HEK293T (cell line): Measurements from ENCODE around the gene ARHGAP26.
"Not testable (repeated sequence)": the region's sequence is repeated elsewhere in the genome, so short reads cannot be mapped to it uniquely, and the experiment has no call there.

Experiments
- CTCF ChIA-PET: fragments of 350-600 bp; formaldehyde crosslinking; extraction: SDS; loops from one replicate; lab custom pipeline; 2021; ENCODE audit warnings: antibody characterized with exemption, inconsistent platforms; lab: Yijun Ruan, JAX
- POLR2A ChIA-PET: fragments of 350-600 bp; formaldehyde crosslinking; extraction: SDS; loops from one replicate; lab custom pipeline; 2020; ENCODE audit warnings: antibody characterized with exemption, inconsistent platforms; lab: Yijun Ruan, JAX
- DNase-seq: peaks from one replicate; pipeline ENCODE4 v3.0.0; 2012; ENCODE audit warnings: mixed read lengths; ENCODE audit errors: extremely low spot score
- ARNT ChIP-seq: fragments of 450-650 bp; IDR thresholded peaks from 2 replicates; pipeline ENCODE4 v1.6.1; 2017; ENCODE audit warnings: mild to moderate bottlenecking
- BHLHE40 ChIP-seq: fragments of 450-650 bp; IDR thresholded peaks from 2 replicates; pipeline ENCODE4 v1.6.1; 2016; ENCODE audit warnings: mild to moderate bottlenecking, moderate library complexity, borderline replicate concordance
- CTBP1 ChIP-seq: fragments of 450-650 bp; IDR thresholded peaks from 2 replicates; pipeline ENCODE4 v1.6.1; 2016; ENCODE audit warnings: borderline replicate concordance
- ELF4 ChIP-seq: fragments of 450-650 bp; IDR thresholded peaks from 2 replicates; pipeline ENCODE4 v1.6.1; 2017; ENCODE audit warnings: antibody characterized with exemption
- FOXA1 ChIP-seq: fragments of 450-650 bp; IDR thresholded peaks from 2 replicates; pipeline ENCODE4 v1.6.1; 2016; ENCODE audit warnings: mild to moderate bottlenecking
- FOXK2 ChIP-seq: fragments of 450-650 bp; IDR thresholded peaks from 2 replicates; pipeline ENCODE4 v1.6.1; 2016; ENCODE audit warnings: mild to moderate bottlenecking
- FOXM1 ChIP-seq: fragments of 450-650 bp; IDR thresholded peaks from 2 replicates; pipeline ENCODE4 v1.6.1; 2017; ENCODE audit warnings: mild to moderate bottlenecking, borderline replicate concordance
- HDGF ChIP-seq: fragments of 450-650 bp; IDR thresholded peaks from 2 replicates; pipeline ENCODE4 v1.6.1; 2017; ENCODE audit warnings: antibody characterized with exemption, borderline replicate concordance
- L3MBTL2 ChIP-seq: fragments of 450-650 bp; conservative IDR thresholded peaks from 2 replicates; pipeline ENCODE4 v1.6.1; 2016; ENCODE audit warnings: mild to moderate bottlenecking
- LEF1 ChIP-seq: fragments of 450-650 bp; IDR thresholded peaks from 2 replicates; pipeline ENCODE4 v1.6.1; 2017; ENCODE audit warnings: mild to moderate bottlenecking, borderline replicate concordance
- NFRKB ChIP-seq: fragments of 450-650 bp; IDR thresholded peaks from 2 replicates; pipeline ENCODE4 v1.6.1; 2016; ENCODE audit warnings: mild to moderate bottlenecking, moderate library complexity
- PKNOX1 ChIP-seq: fragments of 450-650 bp; IDR thresholded peaks from 2 replicates; pipeline ENCODE4 v1.6.1; 2016
- SP1 ChIP-seq: fragments of 450-650 bp; IDR thresholded peaks from 2 replicates; pipeline ENCODE4 v1.6.1; 2017
- SUZ12 ChIP-seq: fragments of 450-650 bp; IDR thresholded peaks from 2 replicates; pipeline ENCODE4 v1.6.1; 2016; ENCODE audit warnings: mild to moderate bottlenecking
- TARDBP ChIP-seq: fragments of 450-650 bp; IDR thresholded peaks from 2 replicates; pipeline ENCODE4 v1.6.1; 2016
- ZNF384 ChIP-seq: fragments of 450-650 bp; IDR thresholded peaks from 2 replicates; pipeline ENCODE4 v1.6.1; 2016

The ARHGAP26 gene

GRCh38 chr5:142958944-142959682 is 188.9 kb downstream of the ARHGAP26 start:
- ChIA-PET POLR2A (no interaction called here), CTCF (interaction anchor here (0.5 to 1.5 kb wide), 5 partner anchors 11 to 314 kb away, joined by 3 to 5 read pairs (median 3); no protein-coding TSS in a partner anchor)
- no peak for TF ChIP-seq SUZ12
- TF ChIP-seq L3MBTL2 = no peak
- no peak for TF ChIP-seq FOXA1
- TF ChIP-seq HDGF = no peak
- no peak for TF ChIP-seq FOXM1
- no peak for TF ChIP-seq ELF4
- TF ChIP-seq BHLHE40 = no peak
- no peak for TF ChIP-seq TARDBP
- TF ChIP-seq NFRKB = no peak
- no peak for TF ChIP-seq CTBP1
- TF ChIP-seq SP1 = no peak
- TF ChIP-seq FOXK2 = no peak
- no peak for TF ChIP-seq PKNOX1
- TF ChIP-seq LEF1 = no peak
- TF ChIP-seq ARNT = no peak
- no peak for DNase-seq

GRCh38 chr5:142959683-142960657 is 189.8 kb downstream of the ARHGAP26 start:
- TF ChIP-seq FOXM1 (no peak), NFRKB (no peak), FOXK2 (no peak), L3MBTL2 (no peak), ELF4 (no peak), TARDBP (no peak), LEF1 (no peak), CTBP1 (no peak), SP1 (no peak), BHLHE40 (no peak), ARNT (no peak)
- ChIA-PET POLR2A (interaction anchor here (1.1 kb wide), 1 partner anchor 16 kb away, joined by 3 read pairs; no protein-coding TSS in a partner anchor), CTCF (interaction anchor here (0.5 to 1.5 kb wide), 4 partner anchors 12 to 247 kb away, joined by 3 to 5 read pairs (median 3); no protein-coding TSS in a partner anchor)
- DNase-seq = no peak

GRCh38 chr5:142961440-142962173 is 191.4 kb downstream of the ARHGAP26 start:
- TF ChIP-seq PKNOX1 (no peak), ZNF384 (no peak), BHLHE40 (no peak), L3MBTL2 (no peak), FOXA1 (no peak), ELF4 (no peak), SP1 (no peak)
- POLR2A ChIA-PET = interaction anchor here (1.1 kb wide), 1 partner anchor 14 kb away, joined by 3 read pairs; no protein-coding TSS in a partner anchor
- no peak for DNase-seq
- CTCF ChIA-PET = interaction anchor here (1.0 kb wide), 1 partner anchor 35 kb away, joined by 4 read pairs; no protein-coding TSS in a partner anchor

- no peak for DNase-seq
- no peak for TF ChIP-seq PKNOX1
- no peak for TF ChIP-seq HDGF
- no peak for TF ChIP-seq SP1
- no peak for TF ChIP-seq FOXK2
- no peak for TF ChIP-seq FOXA1
- no peak for TF ChIP-seq L3MBTL2
- no peak for TF ChIP-seq ARNT
- TF ChIP-seq CTBP1 = no peak
- TF ChIP-seq BHLHE40 = no peak
- no peak for TF ChIP-seq SUZ12
- TF ChIP-seq ZNF384 = no peak
- no peak for TF ChIP-seq LEF1
- no peak for TF ChIP-seq TARDBP
- no peak for TF ChIP-seq ELF4
- TF ChIP-seq NFRKB = no peak
- TF ChIP-seq FOXM1 = no peak
- ChIA-PET CTCF (interaction anchor here (0.8 to 1.0 kb wide), 2 partner anchors 36 to 249 kb away, joined by 3 to 4 read pairs; no protein-coding TSS in a partner anchor), POLR2A (no interaction called here)
These were observed 192.0 kb downstream of the ARHGAP26 start for GRCh38 chr5:142962174-142962533.

GRCh38 chr5:142965258-142966120 is 195.3 kb downstream of the ARHGAP26 start:
- POLR2A ChIA-PET, DNase-seq: not testable (repeated sequence)
- CTCF ChIA-PET = interaction anchor here (1.4 kb wide), 1 partner anchor 40 kb away, joined by 4 read pairs; no protein-coding TSS in a partner anchor
